HFFc6 (cell line): ENCODE data around the gene GPI. TPM values are rescaled to one million over a fixed set of nuclear protein-coding genes. Genes with fewer than 3 reads are reported as not detected.

ENCODE experiments used
- DNase-seq: peaks from one replicate; pipeline ENCODE4 v3.0.0-alpha.2; 2018
- H3K27ac Mint-ChIP-seq: 2 replicates; pipeline ENCODE4 v1.8.0; 2020; ENCODE audit warnings: mild to moderate bottlenecking, mixed read lengths
- H3K27me3 Mint-ChIP-seq: 2 replicates; pipeline ENCODE4 v1.8.0; 2021; ENCODE audit warnings: mild to moderate bottlenecking, moderate library complexity, mixed read lengths; ENCODE audit not compliant: insufficient read depth
- H3K36me3 Mint-ChIP-seq: 2 replicates; pipeline ENCODE4 v1.8.0; 2021; ENCODE audit warnings: low read depth, mixed read lengths
- H3K4me1 Mint-ChIP-seq: 2 replicates; pipeline ENCODE4 v1.8.0; 2020; ENCODE audit warnings: low read depth, mixed read lengths
- H3K4me3 Mint-ChIP-seq: 2 replicates; pipeline ENCODE4 v1.8.0; 2020; ENCODE audit warnings: mild to moderate bottlenecking, moderate library complexity, mixed read lengths
- H3K9me3 Mint-ChIP-seq: 2 replicates; pipeline ENCODE4 v1.8.0; 2020; ENCODE audit warnings: mild to moderate bottlenecking, mixed read lengths
- CTCF ChIP-seq: fragments of 200-600 bp; sonication (generic); IDR thresholded peaks from 2 replicates; pipeline ENCODE4 v1.5.0; 2021; ENCODE audit warnings: antibody characterized with exemption, mild to moderate bottlenecking
- total RNA-seq, 6 experiments: library from RNA; stranded (reverse); fragmentation: NEBNext Ultra II Directional; extraction: Animal tissue kit (Norgen Biotek cat#: 25700); gene quantifications; 2 replicates in 1 of 6; 3 replicates in 5 of 6; pipeline ENCODE4 v1.2.3, GENCODE V29; 2021

The GPI gene
- total RNA-seq, 6 experiments from 2014 or later: 171 to 254 (median 212) TPM

- H3K9me3 Mint-ChIP-seq: no peaks in the 10 kb centered on the region
- H3K27ac Mint-ChIP-seq: no peak overlapping the region
- peaks cover 20% of the 10 kb centered on the region for H3K36me3 Mint-ChIP-seq
- peaks cover 1% of the 10 kb centered on the region; the same call in 1 of the 2 replicates for H3K27me3 Mint-ChIP-seq
- no peak for TF ChIP-seq CTCF
- H3K4me3 Mint-ChIP-seq: no peak overlapping the region
- no peak for DNase-seq
- peaks cover 40% of the 10 kb centered on the region for H3K4me1 Mint-ChIP-seq
Observed at GRCh38 chr19:34363930-34364329, 1.1 kb upstream of the GPI start.

- Mint-ChIP-seq H3K36me3 (peaks cover 20% of the 10 kb centered on the region), H3K4me1 (peaks cover 35% of the 10 kb centered on the region), H3K27ac (no peak overlapping the region), H3K9me3 (no peaks in the 10 kb centered on the region), H3K27me3 (peaks cover 1% of the 10 kb centered on the region; the same call in 1 of the 2 replicates), H3K4me3 (peak overlapping the region; percentile 98)
- no peak for DNase-seq
- no peak for TF ChIP-seq CTCF
Observed at GRCh38 chr19:34364462-34364829, 550 bp upstream of the GPI start.

- Mint-ChIP-seq H3K27me3 (peaks cover 1% of the 10 kb centered on the region), H3K27ac (peak overlapping the region; percentile 63), H3K4me1 (peaks cover 27% of the 10 kb centered on the region), H3K36me3 (peaks cover 30% of the 10 kb centered on the region), H3K9me3 (no peaks in the 10 kb centered on the region), H3K4me3 (peak overlapping the region; percentile 98)
- no peak for TF ChIP-seq CTCF
- DNase-seq: no peak
Observed at GRCh38 chr19:34365463-34366401, 736 bp downstream of the GPI start.

GRCh38 chr19:34366738-34367623, 2.0 kb downstream of the GPI start:
- H3K27ac Mint-ChIP-seq: no peak overlapping the region
- peaks cover 30% of the 10 kb centered on the region for H3K36me3 Mint-ChIP-seq
- peak overlapping the region; percentile 98 for H3K4me3 Mint-ChIP-seq
- no peak for TF ChIP-seq CTCF
- H3K27me3 Mint-ChIP-seq: peaks cover 1% of the 10 kb centered on the region
- H3K9me3 Mint-ChIP-seq: no peaks in the 10 kb centered on the region
- peaks cover 27% of the 10 kb centered on the region for H3K4me1 Mint-ChIP-seq
- peak; percentile 53 for DNase-seq

- Mint-ChIP-seq H3K27ac (no peak overlapping the region), H3K36me3 (peaks cover 30% of the 10 kb centered on the region), H3K27me3 (peaks cover 1% of the 10 kb centered on the region), H3K4me3 (no peak overlapping the region), H3K9me3 (no peaks in the 10 kb centered on the region), H3K4me1 (peaks cover 27% of the 10 kb centered on the region)
- TF ChIP-seq CTCF: no peak
- no peak for DNase-seq
Observed at GRCh38 chr19:34367624-34367957, 2.6 kb downstream of the GPI start.
